GM19463 (cell line): ENCODE data around the gene AP2S1.
A peak's percentile ranks its signal among the peaks of the same experiment; 100 is the strongest.
"Not testable (repeated sequence)": the region's sequence is repeated elsewhere in the genome, so short reads cannot be mapped to it uniquely, and the experiment has no call there.

Experiments
- ATAC-seq: cut with Tn5 transposase; IDR thresholded peaks from one replicate; pipeline ENCODE4 v1.9.1; 2021; ENCODE audit warnings: mild to moderate bottlenecking, moderate library complexity; ENCODE audit not compliant: unreplicated experiment

The AP2S1 gene

DNA sequence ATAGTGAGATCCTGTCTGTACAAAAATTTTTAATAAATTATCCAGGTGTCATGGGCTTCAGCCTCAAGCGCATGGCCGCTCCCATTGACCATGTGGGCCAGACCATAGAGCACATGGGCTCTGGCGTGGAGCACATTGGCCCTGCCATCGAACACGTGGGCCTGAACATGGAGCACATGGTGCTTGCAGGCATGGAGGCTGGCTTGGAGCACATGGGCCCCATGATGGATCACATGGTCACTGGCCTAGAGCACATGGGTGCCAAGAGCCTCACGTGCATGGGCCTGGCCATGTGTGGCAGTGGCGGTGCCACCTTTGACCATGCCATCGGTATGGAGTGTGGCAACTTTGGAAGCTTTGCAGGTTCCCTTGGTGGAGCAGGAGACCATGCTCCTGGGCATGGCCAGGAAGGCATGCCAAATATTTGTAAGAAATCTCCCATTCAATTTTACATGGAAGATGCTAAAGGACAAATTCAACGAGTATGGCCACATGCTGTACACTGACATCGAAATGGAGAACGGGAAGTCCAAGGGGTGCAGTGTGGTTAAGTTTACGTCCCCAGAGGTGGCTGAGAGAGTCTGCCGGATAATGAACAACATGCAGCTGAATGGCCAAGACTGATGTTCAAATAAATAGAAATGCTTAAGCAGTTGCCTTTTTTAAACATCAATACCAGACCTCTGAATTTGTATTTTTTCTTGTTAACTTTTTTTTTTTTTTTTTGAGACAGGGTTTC, 40.9 kb downstream of the AP2S1 start:
- no peak for ATAC-seq

- ATAC-seq, result no peak
Measured at GRCh38 chr19:46806656-46807055, 44.0 kb downstream of the AP2S1 start.

DNA sequence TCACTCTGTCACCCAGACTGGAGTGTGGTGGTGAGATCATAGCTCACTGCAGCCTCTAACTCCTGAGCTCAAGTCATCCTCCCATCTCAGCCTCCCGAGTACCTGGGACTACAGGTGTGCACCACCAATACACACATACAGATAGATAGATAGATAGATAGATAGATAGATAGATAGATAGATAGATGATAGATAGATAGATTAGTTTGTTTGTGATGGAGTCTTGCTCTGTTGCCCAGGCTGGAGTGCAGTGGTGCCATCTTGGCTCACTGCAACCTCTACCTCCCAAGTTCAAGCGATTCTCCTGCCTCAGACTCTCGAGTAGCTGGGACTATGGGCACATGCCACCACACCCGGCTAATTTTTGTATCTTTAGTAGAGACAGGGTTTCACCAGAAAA, 46.2 kb downstream of the AP2S1 start:
- ATAC-seq, result not testable (repeated sequence)

- no peak for ATAC-seq
Measured at GRCh38 chr19:46803555-46803954, 47.1 kb downstream of the AP2S1 start.

- ATAC-seq, result no peak
Measured at GRCh38 chr19:46802152-46802551, 48.5 kb downstream of the AP2S1 start.

DNA sequence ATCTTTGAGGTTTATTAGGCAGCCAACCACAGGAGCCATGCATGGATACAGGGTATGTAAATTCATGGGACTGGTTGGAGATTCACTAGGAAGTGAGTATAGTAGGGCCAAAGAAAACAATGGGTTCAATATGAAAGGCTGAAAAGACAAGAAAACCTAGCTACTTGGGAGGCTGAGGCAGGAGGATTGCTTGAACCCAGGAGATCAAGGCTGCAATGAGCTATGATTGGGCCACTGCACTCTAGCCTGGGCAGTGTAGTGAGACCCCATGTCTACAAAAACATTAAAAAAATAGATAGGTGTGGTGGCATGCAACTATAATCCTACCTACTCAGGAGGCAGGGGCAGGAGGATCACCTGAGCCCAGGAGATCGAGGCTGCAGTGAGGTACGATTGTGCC, 51.9 kb downstream of the AP2S1 start:
- ATAC-seq, result no peak

- ATAC-seq, result no peak
Measured at GRCh38 chr19:46797881-46798280, 52.8 kb downstream of the AP2S1 start.

DNA sequence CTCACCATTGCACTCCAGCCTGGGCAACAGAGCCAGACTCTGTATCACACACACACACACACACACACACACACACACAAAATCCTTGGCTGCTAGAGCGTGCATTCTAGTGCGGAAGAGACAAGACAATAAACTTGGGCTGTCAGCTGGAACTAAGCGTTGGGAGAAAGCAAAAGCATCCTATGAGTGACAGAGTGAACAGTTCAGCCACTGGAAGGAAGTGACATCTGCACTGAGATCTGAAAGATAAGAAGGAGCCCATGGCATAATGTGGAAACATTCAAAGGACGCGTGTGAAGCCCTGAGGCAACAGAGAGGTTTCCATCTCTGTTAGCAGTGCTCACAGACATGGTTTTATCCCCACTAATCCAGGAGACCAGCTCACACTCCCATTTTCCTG, 58.7 kb downstream of the AP2S1 start:
- ATAC-seq, result no peak

GRCh38 chr19:46789371-46789770, 61.3 kb downstream of the AP2S1 start:
- ATAC-seq, result no peak

DNA sequence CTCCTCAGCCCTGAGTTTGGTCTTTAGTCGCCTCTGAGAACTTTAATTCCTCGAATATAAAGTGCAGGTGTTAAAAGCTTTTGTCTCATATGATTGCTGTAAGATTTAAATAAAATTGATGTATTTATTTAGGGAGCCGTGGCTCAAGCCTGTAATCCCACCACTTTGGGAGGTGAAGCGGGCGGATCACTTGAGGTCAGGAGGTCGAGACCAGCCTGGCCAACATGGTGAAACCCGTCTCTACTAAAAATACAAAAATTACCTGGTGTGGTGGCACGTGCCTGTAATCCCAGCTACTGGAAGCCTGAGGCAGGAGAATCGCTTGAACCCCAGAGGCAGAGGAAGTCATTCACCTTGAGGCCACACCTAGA, 61.7 kb downstream of the AP2S1 start:
- no peak for ATAC-seq

DNA sequence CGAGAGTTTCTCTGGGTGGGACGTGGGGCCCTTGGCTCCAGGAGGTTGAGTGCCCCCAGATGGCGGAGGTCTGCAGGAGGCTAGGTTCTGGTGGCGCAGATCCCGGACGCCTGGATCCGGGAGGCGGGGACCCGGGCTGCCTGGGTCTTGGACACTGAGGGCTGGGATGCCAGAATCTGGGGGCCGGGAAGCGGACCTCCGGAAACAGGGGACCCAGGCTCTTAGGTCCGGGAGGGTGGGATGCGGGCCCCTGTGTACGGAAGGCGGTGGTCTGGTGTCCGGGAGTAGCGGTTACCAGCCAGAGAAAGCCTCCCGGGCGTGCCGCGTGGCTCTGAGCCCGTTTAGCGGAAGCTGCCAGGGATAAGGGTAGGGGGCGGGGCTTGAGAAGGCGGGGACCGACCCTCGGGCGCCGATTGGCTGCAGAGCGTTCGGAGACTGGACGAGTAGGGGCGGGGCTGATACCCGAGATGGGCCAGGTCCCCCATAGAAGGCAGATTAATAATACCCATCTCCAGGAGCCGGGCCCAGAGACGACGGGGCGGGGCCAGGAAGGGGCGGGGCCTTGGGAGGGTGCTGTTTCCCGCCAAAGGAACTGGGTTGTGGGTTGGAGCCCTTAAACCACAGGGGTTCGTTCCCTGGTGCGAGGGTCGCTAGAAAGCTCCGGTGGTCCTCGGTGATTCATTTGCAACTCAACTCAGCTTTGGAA, 62.2 kb downstream of the AP2S1 start, which contains the start of gene SLC1A5:
SLC1A5 (minus strand) TSS at position 333 of the 706 bp plus-strand sequence. CDS start 629 bp downstream, outside the sequence.
- peak; percentile 61 for ATAC-seq
